ENCODE results near the gene PDE4B. TPM values are rescaled to one million over a fixed set of nuclear protein-coding genes. Genes with fewer than 3 reads are reported as not detected.

Gene PDE4B
- polyA plus RNA-seq, 1 donor from 2014 or later: 135 TPM

DNA sequence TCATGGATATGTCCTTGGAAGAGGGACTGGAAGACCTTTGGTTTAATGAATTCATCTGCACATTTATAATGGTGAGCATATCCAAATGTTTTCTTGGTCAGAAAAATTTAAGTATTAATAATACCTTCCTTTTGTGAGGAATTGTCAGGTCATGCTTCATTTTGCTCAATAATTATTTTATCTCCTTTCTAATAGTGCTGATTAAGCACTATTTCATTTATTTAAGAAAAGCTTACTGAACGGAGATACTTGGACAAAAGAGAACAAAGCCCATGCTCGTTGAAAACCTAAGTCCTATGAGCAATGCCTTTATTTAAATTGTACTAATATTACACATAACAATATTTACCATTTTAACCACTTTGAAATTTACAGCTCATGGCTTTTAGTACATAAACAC is 281.5 kb downstream of the PDE4B start:
- Histone ChIP-seq H3K36me3 (ENCODE audit: insufficient read depth, low read length) (no peaks in the 10 kb centered on the region), H3K27me3 (ENCODE audit: insufficient read depth, low read depth, low read length) (no peaks in the 10 kb centered on the region), H3K4me2 (ENCODE audit: low read length) (no peak overlapping the region), H3K4me3 (ENCODE audit: low read length) (no peak overlapping the region), H3K27ac (ENCODE audit: low read length) (no peak overlapping the region), H3K9me3 (ENCODE audit: low read length) (no peaks in the 10 kb centered on the region), H3F3A (ENCODE audit: insufficient read depth, low read length, poor library complexity, severe bottlenecking) (no peaks in the 10 kb centered on the region), H3K9me2 (ENCODE audit: insufficient read depth, low read length) (no peaks in the 10 kb centered on the region), H2AFZ (ENCODE audit: low read depth, low read length) (no peak overlapping the region), H4K20me1 (ENCODE audit: insufficient read depth) (no peaks in the 10 kb centered on the region), H3K79me2 (replicated peaks; ENCODE audit: insufficient read depth, low read length) (peaks cover 13% of the 10 kb centered on the region), H3K9ac (ENCODE audit: low read length) (no peak overlapping the region)
- TF ChIP-seq RAD21 (conservative IDR thresholded peaks at IDR 0.05): no peak
- TF ChIP-seq TAF1 (IDR thresholded peaks at IDR 0.05; ENCODE audit: low read depth): no peak
- TF ChIP-seq, protein P1, sequence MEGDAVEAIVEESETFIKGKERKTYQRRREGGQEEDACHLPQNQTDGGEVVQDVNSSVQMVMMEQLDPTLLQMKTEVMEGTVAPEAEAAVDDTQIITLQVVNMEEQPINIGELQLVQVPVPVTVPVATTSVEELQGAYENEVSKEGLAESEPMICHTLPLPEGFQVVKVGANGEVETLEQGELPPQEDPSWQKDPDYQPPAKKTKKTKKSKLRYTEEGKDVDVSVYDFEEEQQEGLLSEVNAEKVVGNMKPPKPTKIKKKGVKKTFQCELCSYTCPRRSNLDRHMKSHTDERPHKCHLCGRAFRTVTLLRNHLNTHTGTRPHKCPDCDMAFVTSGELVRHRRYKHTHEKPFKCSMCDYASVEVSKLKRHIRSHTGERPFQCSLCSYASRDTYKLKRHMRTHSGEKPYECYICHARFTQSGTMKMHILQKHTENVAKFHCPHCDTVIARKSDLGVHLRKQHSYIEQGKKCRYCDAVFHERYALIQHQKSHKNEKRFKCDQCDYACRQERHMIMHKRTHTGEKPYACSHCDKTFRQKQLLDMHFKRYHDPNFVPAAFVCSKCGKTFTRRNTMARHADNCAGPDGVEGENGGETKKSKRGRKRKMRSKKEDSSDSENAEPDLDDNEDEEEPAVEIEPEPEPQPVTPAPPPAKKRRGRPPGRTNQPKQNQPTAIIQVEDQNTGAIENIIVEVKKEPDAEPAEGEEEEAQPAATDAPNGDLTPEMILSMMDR (IDR thresholded peaks at IDR 0.05; ENCODE audit: poor library complexity, severe bottlenecking): no peak
- TF ChIP-seq MXI1 (conservative IDR thresholded peaks at IDR 0.05; ENCODE audit: poor library complexity, severe bottlenecking): no peak
- TF ChIP-seq SMC3 (conservative IDR thresholded peaks at IDR 0.05; ENCODE audit: poor library complexity): no peak
- no peak for TF ChIP-seq POLR2AphosphoS5 (IDR thresholded peaks at IDR 0.05)
- TF ChIP-seq, protein P2, sequence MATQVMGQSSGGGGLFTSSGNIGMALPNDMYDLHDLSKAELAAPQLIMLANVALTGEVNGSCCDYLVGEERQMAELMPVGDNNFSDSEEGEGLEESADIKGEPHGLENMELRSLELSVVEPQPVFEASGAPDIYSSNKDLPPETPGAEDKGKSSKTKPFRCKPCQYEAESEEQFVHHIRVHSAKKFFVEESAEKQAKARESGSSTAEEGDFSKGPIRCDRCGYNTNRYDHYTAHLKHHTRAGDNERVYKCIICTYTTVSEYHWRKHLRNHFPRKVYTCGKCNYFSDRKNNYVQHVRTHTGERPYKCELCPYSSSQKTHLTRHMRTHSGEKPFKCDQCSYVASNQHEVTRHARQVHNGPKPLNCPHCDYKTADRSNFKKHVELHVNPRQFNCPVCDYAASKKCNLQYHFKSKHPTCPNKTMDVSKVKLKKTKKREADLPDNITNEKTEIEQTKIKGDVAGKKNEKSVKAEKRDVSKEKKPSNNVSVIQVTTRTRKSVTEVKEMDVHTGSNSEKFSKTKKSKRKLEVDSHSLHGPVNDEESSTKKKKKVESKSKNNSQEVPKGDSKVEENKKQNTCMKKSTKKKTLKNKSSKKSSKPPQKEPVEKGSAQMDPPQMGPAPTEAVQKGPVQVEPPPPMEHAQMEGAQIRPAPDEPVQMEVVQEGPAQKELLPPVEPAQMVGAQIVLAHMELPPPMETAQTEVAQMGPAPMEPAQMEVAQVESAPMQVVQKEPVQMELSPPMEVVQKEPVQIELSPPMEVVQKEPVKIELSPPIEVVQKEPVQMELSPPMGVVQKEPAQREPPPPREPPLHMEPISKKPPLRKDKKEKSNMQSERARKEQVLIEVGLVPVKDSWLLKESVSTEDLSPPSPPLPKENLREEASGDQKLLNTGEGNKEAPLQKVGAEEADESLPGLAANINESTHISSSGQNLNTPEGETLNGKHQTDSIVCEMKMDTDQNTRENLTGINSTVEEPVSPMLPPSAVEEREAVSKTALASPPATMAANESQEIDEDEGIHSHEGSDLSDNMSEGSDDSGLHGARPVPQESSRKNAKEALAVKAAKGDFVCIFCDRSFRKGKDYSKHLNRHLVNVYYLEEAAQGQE (IDR thresholded peaks at IDR 0.05; ENCODE audit: borderline replicate concordance): no peak
- no peak for TF ChIP-seq EP300 (conservative IDR thresholded peaks at IDR 0.05; ENCODE audit: poor library complexity, severe bottlenecking)
- TF ChIP-seq EZH2 (IDR thresholded peaks at IDR 0.05; ENCODE audit: borderline replicate concordance, insufficient read depth, low read length, poor library complexity, severe bottlenecking): no peak

DNA sequence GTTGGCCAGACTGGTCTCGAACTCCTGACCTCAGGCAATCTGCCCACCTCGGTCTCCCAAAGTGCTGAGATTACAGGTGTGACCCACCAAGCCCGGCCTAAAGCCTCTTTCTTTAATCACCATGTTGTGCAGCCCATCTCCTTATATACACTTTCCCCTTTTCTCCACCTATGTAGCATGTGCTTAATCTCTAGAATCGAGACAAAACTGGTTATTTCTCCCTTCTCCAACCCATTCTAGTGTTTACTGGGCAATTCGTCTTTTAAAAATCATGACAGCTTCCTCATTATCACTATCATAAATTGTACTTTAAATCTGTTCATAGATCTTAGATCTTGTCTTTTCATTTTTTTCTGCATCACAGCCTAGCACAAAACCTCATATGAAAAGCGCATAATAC is 285.7 kb downstream of the PDE4B start:
- TF ChIP-seq, protein P1 (IDR thresholded peaks at IDR 0.05; ENCODE audit: poor library complexity, severe bottlenecking): no peak
- TF ChIP-seq MXI1 (conservative IDR thresholded peaks at IDR 0.05; ENCODE audit: poor library complexity, severe bottlenecking) (no peak), TAF1 (IDR thresholded peaks at IDR 0.05; ENCODE audit: low read depth) (no peak), SMC3 (conservative IDR thresholded peaks at IDR 0.05; ENCODE audit: poor library complexity) (no peak), EZH2 (IDR thresholded peaks at IDR 0.05; ENCODE audit: borderline replicate concordance, insufficient read depth, low read length, poor library complexity, severe bottlenecking) (no peak), POLR2AphosphoS5 (IDR thresholded peaks at IDR 0.05) (no peak), RAD21 (conservative IDR thresholded peaks at IDR 0.05) (no peak), EP300 (conservative IDR thresholded peaks at IDR 0.05; ENCODE audit: poor library complexity, severe bottlenecking) (no peak)
- TF ChIP-seq, protein P2 (IDR thresholded peaks at IDR 0.05; ENCODE audit: borderline replicate concordance): no peak
- H3K27me3 ChIP-seq (ENCODE audit: insufficient read depth, low read depth, low read length): no peaks in the 10 kb centered on the region
- H3K9ac ChIP-seq (ENCODE audit: low read length): no peak overlapping the region
- no peak overlapping the region for H3K4me3 ChIP-seq (ENCODE audit: low read length)
- no peak overlapping the region for H2AFZ ChIP-seq (ENCODE audit: low read depth, low read length)
- no peak overlapping the region for H3K27ac ChIP-seq (ENCODE audit: low read length)
- H3F3A ChIP-seq (ENCODE audit: insufficient read depth, low read length, poor library complexity, severe bottlenecking): no peaks in the 10 kb centered on the region
- no peak overlapping the region for H3K4me2 ChIP-seq (ENCODE audit: low read length)
- H3K9me2 ChIP-seq (ENCODE audit: insufficient read depth, low read length): no peaks in the 10 kb centered on the region
- H3K79me2 ChIP-seq (replicated peaks; ENCODE audit: insufficient read depth, low read length): peaks cover 6% of the 10 kb centered on the region
- H3K36me3 ChIP-seq (ENCODE audit: insufficient read depth, low read length): no peaks in the 10 kb centered on the region
- H3K9me3 ChIP-seq (ENCODE audit: low read length): no peaks in the 10 kb centered on the region
- no peaks in the 10 kb centered on the region for H4K20me1 ChIP-seq (ENCODE audit: insufficient read depth)

Data from neural cell (in vitro differentiated cells).